GM21515 (cell line): ENCODE measurements around the gene ADCY10.
"Not testable (repeated sequence)": the region's sequence is repeated elsewhere in the genome, so short reads cannot be mapped to it uniquely, and the experiment has no call there.

Source experiments
- ATAC-seq: cut with Tn5 transposase; IDR thresholded peaks from one replicate; pipeline ENCODE4 v1.9.1; 2021; ENCODE audit not compliant: unreplicated experiment

ADCY10 gene

DNA sequence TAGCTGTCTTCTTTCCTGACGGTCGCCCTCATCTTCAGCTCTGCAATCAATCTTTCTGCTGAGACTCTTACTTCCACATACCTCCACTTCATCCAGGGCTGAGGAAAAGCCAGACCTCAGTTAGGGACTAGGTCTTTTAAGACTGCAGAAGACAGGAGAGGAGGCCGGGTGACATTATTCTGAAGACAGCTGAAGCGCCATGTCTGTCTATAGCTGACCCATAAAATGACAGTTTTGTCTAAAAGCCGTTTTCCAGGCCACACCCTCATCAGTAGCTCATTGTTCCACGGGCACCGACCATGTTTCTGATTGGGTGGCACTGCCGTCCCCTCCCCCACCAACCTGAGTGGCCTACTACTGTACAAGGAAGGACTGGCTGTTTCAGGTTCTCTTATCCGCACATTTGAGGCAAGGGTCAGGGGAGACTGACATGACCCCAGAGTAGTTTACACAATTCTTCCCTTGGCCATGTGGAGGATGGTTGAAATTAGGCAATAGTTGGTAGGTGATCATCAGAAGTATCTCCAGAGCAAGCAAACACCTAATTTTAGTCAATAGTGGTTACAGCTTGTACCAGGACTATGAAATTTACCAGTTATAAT is at the start of gene ADCY10:
TSS of gene ADCY10 (minus strand) at position 240 of the 602 bp plus-strand sequence. CDS start 8,994 bp downstream, outside the sequence.
- ATAC-seq, result no peak

DNA sequence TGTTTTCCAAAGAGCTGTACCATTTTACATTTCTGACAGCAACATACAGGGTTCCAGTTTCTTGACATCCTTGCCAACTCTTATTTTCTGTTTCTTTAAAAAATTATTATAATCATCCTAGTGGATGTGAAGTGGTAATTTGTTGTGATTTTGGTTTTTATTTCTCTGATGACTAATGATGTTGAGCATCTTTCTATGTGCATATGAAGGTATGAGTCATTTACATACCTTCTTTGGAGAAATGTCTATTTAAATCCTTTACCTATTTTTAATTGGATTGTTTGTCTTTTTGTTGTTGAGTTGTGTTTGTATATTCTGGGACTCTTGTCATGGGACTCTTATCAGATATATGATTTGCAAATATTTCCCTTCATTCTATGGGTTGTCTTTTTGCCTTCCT is 43.8 kb upstream of the ADCY10 start:
- no peak for ATAC-seq

- ATAC-seq, result no peak
These were observed 42.0 kb upstream of the ADCY10 start for GRCh38 chr1:167955915-167956314.

DNA sequence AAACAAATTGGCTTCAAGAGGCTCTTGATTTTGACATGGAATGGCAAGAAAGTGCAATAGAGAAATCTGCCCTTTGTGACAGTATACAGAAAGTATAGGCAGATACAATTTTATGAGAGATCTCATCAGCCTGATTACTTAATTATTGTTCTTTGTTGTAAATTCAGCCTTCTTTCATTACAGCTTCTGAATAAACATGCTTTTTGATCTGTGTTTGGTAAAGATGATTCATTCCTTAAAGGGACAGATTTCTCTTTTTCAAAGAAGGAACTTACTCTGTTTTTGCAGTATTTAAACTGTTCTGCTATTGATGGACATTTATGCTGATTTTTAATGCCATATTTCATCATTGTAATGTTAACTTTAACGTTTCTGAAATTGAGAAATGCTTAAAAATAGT is 36.6 kb upstream of the ADCY10 start:
- no peak for ATAC-seq

DNA sequence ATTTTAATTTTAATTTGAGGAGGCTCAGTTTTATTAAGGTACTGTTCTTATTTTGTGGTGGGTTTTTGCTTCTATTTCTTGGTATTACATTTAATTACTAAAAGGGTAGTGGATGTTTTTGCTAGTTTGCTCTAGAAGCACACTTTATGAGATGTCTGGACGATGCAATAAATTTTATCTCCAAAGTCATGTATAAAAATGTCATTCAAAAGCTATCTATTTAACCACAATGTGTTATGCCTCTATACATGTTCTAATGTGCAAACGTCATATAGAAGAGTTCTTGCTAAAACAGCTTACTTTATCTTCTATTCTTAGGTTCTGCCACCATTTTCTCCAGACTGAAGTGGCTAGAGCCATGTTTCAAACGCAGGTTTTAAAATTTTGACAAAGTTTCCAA is 35.9 kb upstream of the ADCY10 start:
- ATAC-seq, result no peak

DNA sequence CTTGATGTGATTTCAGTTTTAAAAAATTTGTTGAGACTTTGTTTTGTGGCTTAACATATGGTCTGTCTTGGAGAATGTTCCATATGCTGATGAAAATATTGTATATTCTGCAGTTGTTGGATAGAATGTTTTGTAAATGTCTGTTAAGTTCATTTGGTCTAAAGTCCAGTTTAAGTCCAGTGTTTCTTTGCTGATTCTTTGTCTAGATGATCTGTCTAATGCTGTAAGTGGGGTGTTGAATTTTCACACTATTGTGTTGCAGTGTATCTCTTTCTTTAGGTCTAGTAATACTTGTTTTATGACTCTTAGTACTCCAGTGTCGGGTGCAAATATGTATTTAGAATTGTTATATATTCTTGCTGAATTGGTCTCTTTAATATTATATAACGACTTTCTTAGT is 33.8 kb upstream of the ADCY10 start:
- ATAC-seq, result no peak

DNA sequence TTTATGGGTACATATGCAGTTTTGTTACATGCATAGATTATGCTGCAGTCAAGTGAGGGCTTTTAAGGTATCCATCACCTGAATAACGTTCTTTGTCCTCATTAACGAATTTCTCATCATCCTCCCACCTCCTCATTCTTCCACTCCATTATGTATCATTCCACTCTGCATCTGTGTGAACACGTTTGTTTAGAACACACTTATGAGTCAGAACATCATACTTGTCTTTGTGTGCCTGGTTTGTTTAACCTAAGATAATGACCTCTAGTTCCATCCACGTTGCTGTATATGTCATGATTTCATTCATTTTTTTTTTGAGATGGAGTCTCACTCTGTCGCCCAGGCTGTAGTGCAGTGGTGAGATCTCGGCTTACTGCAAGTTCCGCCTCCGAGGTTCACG is 29.6 kb upstream of the ADCY10 start:
- no peak for ATAC-seq

DNA sequence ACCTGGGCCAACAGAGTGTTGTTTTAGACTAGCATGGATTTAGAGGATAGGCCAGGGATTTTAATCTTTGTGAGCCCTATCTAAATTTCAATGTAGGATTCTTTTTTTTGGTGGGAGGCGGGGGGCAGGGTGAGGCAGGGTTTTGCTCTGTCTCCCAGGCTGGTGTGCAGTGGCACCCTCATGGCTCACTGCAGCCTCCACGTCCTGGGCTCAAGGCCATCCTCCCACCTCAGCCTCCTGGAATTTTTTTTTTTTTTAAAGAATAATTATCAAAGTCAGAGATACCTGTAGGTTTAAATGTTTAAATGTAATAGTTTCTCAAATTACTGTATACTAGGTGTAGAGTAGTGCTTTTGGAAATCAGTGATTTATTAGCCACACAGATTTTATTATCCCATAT is 26.3 kb upstream of the ADCY10 start:
- ATAC-seq, result no peak

DNA sequence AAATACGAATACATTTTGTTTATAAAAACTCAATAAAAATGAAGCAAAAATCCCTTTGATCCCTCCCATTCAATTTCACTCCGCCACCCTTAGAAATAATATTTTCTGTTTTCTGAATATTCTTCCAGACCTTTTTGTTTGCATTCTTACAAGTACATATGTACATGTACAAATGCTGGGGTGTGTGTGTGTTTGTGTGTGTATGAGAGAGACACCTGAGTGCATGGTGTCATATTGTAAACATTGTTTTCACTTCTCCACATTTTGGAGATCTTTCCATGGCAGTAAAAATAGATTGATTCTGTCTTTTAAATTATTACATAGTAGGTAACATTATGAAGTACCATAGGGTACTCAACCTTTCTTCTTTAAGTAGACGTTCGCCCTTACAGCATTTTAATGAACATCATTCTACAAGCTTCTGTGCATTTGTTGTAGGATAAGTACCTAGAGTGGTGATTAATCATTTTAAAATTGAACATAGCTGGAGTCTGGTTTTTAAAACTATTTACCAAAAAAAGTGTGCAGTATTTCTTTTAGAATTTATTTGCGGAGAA is 24.2 kb upstream of the ADCY10 start:
- ATAC-seq, result no peak

GRCh38 chr1:167937709-167938010 is 23.7 kb upstream of the ADCY10 start:
- ATAC-seq, result no peak

DNA sequence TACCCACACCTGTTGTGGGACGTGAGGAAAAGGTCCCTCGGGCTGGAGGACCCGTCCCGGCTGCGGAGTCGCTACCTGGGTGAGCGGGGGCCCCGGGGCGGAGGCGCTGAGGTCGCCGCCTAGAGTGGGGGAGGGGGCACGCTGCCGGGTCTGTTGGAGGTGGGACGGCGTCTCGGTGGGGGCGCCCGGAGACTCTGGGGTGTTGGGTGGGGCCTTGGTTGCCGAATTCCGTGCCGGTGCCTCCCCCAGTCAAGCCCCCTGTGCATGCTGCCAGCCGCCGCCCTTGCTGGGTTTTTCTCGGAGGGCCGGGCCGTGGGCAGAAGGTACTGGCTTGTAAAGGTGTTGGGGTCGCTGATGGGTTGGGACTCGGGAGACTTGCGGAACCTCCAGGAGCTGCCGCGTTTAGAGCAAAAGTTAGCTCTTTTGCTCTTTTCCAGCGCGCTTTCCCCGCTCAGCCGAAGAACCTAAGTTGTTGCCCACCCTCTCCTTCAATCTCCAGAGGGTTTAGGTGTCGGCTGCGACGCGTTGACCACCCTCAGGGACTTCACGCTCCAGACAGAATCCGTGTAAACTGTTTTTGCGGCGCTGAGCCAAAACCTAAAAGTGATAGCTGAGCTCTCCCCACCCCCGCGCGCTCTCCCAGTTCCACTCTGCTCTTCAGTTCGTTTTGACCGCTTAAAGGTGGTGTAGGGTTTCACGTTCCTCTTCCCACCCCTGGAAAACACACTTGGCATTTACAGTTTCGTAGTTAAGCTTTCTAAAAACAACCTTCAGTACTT is 23.2 kb upstream of the ADCY10 start, which contains the start of gene MPC2:
TSS of gene MPC2 (minus strand) at position 143 of the 779 bp plus-strand sequence. CDS start 1,231 bp downstream, outside the sequence.
- ATAC-seq, result peak; percentile 19

- peak; percentile 74 for ATAC-seq
These were observed 22.4 kb upstream of the ADCY10 start, which contains the start of gene DCAF6 for GRCh38 chr1:167936068-167936929. Gene DCAF6, plus strand, starts transcription at chr1:167936683. Its CDS starts 229 bp downstream, at chr1:167936912.

- ATAC-seq, result peak; percentile 9
These were observed 21.5 kb upstream of the ADCY10 start for GRCh38 chr1:167935216-167936067.

DNA sequence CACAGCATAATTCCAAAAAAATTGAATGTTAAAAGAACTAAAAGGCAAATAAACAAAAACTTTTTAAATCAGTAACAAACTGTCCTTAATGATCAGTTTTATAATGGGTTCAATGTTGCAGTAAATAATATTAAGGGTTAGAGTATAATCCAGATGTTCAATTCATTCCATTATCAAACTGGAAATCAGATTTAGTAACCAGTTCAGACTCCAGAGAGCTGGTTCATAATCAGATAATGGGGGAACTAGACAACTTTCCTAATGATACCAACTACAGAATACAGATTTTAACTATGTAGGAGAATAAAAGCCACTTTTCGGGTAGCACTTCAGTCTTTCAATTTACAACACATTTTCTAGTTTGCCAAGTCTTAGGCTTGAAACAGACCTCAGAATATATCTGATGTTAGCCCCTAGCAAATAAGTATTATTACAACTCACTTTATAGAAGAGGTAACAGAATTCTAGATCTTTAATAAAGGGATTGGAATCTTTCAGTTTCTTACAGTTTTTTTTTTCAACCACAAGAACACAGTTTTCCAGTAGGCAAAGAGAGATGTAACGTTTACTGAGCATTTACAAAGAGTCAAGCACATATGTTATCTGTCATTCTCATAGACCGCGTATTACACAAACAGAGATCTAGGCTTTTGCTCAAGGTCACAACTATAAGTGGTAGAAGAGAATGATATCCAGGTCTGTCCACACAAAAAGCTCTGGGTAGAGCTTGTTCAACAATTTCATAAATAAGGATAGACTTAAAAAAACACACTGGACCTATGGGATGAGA is 20.7 kb upstream of the ADCY10 start:
- ATAC-seq, result no peak

DNA sequence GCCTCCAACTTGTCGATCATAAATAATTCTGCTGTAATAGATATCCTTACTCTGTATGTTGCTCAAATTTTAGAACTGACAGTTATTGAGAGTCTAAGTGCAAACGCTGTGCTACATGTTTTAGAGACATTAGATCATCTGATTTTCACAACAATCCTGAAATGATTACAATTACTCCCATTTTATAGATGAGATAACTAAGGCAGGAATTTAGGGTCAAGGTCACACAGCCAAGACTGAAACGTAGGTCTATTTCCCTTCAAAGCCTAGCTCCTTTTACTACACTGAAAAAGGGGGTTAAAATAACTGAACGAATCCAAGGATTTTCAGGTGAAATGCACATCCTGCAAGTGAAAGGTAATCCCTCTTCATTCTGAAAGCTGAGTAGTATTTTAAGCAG is 19.9 kb upstream of the ADCY10 start:
- ATAC-seq, result no peak

GRCh38 chr1:167929725-167930124 is 15.8 kb upstream of the ADCY10 start:
- ATAC-seq, result no peak

DNA sequence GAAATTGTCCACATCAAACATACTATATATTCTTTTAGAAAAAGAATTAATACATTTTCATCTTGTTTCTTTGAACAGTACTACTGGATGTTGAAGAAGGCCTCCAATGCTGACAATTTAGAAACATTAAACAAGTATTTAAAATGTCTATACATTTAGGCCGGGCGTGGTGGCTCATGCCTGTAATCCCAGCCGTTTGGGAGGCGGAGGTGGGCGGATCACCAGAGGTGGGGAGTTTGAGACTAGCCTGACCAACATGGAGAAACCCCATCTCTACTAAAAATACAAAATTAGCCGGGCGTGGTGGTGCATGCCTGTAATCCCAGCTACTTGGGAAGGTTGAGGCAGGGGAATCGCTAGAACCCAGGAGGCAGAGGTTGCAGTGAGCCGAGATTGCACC is 15.0 kb upstream of the ADCY10 start:
- ATAC-seq, result not testable (repeated sequence)

DNA sequence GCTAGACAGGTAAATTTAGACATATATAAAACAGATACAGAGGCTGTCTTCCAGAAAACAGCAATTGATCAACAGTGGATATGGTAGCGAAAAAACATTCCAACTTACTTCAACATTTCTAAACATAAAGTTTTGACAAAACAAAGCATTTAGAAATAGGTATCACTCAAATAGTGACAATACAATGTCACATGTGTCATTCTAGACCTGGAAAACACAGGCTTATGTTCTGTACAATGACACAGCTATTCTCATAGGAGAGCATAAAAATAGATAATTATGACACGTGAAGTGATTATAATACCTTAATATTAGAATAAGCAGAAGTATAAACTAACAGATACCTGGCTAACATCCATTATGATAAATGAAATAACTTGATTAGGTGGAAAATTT is 14.5 kb upstream of the ADCY10 start:
- no peak for ATAC-seq

DNA sequence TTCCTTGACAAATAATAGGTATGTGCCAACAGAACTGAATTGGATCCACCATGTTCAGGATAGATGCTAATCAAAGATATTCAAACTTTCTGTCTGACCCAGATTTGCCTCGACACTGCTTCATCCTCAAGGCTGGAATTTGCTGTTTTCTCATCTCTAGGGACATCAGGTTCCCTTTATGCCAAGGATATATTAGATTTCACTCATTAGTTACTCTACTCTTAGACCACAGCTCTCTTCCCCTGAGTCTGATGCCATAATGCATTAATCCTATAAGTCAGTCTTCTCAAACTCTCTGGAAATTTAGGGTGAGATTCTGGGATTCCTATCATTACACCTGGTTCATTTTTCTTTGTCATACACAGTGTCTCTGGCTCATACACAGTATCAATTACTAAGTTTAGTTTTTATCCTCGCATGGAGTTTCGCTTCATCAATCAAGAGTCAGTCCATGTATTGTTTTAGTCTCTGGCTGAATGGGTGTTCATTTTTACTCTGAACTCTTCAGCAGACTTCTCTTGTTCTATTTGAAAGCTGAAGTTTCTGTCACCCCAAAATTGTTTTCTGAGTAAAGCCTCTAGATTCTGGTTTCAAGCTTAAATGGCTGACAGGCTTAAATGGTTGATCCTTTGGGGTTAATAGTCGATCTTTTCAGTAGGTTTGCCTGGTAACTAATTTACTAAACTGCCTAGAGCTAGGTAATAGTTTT is 13.3 kb upstream of the ADCY10 start:
- peak; percentile 41 for ATAC-seq
